ENCODE results near the gene PCDHB15. TPM values are rescaled to one million over a fixed set of nuclear protein-coding genes. Genes with fewer than 3 reads are reported as not detected.
"Not testable (repeated sequence)": the region's sequence is repeated elsewhere in the genome, so short reads cannot be mapped to it uniquely, and the experiment has no call there.

Gene PCDHB15
- 3.0 TPM for polyA plus RNA-seq (2013, experiment 1 of 2)
- 2.8 TPM for polyA plus RNA-seq (2013, experiment 2 of 2)

DNA sequence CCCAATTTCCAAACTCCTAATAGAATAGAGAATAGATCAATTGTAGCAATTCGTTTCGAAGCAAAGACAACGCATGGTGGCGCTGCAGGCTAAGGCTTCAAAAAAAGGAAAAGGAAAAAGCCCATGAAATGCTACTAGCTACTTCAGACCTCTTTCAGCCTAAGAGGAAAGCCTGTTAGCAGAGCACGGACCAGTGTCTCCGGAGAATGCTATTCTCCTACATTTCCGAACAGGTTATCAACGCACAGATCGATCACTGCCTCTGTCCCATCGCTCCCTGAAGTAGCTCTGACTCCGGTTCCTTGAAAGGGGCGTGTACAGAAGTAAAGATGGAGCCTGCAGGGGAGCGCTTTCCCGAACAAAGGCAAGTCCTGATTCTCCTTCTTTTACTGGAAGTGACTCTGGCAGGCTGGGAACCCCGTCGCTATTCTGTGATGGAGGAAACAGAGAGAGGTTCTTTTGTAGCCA, at the start of gene PCDHB15:
Gene PCDHB15 (plus strand): TSS at position 146 of the 468 bp plus-strand sequence. CDS start 184 bp downstream, at position 330.
- Histone ChIP-seq H3K9ac (ENCODE audit: low read length) (peak within 1 kb of the TSS; percentile 55), H3K4me3 (ENCODE audit: low read length) (peak within 1 kb of the TSS; percentile 37), H4K8ac (ENCODE audit: low read depth, low read length) (no peak within 1 kb of the TSS), H3K23ac (ENCODE audit: low read length) (no peak within 1 kb of the TSS), H3K27me3 (ENCODE audit: insufficient read depth, low read length, poor library complexity) (no peaks in the 10 kb centered on the region), H3K4me1 (ENCODE audit: control insufficient read depth, low read depth, low read length) (no peaks in the 10 kb centered on the region), H2AK5ac (ENCODE audit: low read length) (no peak within 1 kb of the TSS), H3K79me2 (ENCODE audit: control insufficient read depth, insufficient read depth, low read length) (no peaks in the 10 kb centered on the region), H3K36me3 (ENCODE audit: control insufficient read depth, insufficient read depth, low read length) (no peaks in the 10 kb centered on the region), H3K27ac (ENCODE audit: low read depth, low read length) (no peak within 1 kb of the TSS), H2BK15ac (replicated peaks; ENCODE audit: low read depth) (no peak within 1 kb of the TSS), H3K4me2 (ENCODE audit: low read length) (peak within 1 kb of the TSS; percentile 5), H4K5ac (ENCODE audit: low read length) (no peak within 1 kb of the TSS), H3K56ac (ENCODE audit: low read length) (peak within 1 kb of the TSS; percentile 77), H3K4ac (ENCODE audit: low read depth, low read length) (no peak within 1 kb of the TSS), H3K18ac (ENCODE audit: low read length) (no peak within 1 kb of the TSS), H3K79me1 (ENCODE audit: low read length) (no peaks in the 10 kb centered on the region), H2BK120ac (ENCODE audit: low read depth, low read length) (no peak within 1 kb of the TSS), H2BK5ac (ENCODE audit: low read length) (no peak within 1 kb of the TSS)
- no CpG with 5 or more reads among the region's 16 CpGs for WGBS (ENCODE audit: extremely low coverage, insufficient coverage, low lambda C conversion rate)
- peak; percentile 82 for DNase-seq

DNA sequence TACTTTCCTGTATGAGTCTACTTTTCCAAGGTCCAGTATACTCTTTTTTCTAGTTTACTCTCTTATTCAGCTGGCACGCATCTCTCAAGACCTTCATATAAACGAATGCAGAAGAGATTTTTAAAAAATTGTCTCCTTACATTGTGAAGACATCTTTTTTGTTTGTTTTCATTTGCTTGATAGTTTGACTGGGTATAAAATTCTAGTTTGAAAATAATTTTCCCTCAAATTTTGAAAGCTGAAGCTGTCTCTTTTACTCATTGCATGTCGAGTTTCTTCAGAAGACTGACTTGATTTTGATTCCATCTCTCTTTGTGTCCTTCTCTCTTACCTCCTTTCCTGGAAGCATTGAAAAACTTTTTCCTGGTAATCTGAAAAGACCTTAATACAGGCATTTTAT, 48.8 kb upstream of the PCDHB15 start:
- Histone ChIP-seq H3K4me2 (ENCODE audit: low read length) (no peak overlapping the region), H3K4me3 (ENCODE audit: low read length) (no peak overlapping the region), H3K56ac (ENCODE audit: low read length) (no peak overlapping the region), H4K5ac (ENCODE audit: low read length) (no peak overlapping the region), H2BK5ac (ENCODE audit: low read length) (no peak overlapping the region), H3K4me1 (ENCODE audit: control insufficient read depth, low read depth, low read length) (no peaks in the 10 kb centered on the region), H3K23ac (ENCODE audit: low read length) (no peak overlapping the region), H3K27me3 (ENCODE audit: insufficient read depth, low read length, poor library complexity) (no peaks in the 10 kb centered on the region), H3K36me3 (ENCODE audit: control insufficient read depth, insufficient read depth, low read length) (no peaks in the 10 kb centered on the region), H2BK15ac (replicated peaks; ENCODE audit: low read depth) (no peak overlapping the region), H4K8ac (ENCODE audit: low read depth, low read length) (no peak overlapping the region), H2BK120ac (ENCODE audit: low read depth, low read length) (no peak overlapping the region), H3K9ac (ENCODE audit: low read length) (no peak overlapping the region), H3K79me2 (ENCODE audit: control insufficient read depth, insufficient read depth, low read length) (no peaks in the 10 kb centered on the region), H3K79me1 (ENCODE audit: low read length) (no peaks in the 10 kb centered on the region), H3K18ac (ENCODE audit: low read length) (no peak overlapping the region), H3K4ac (ENCODE audit: low read depth, low read length) (no peak overlapping the region), H2AK5ac (ENCODE audit: low read length) (no peak overlapping the region), H3K27ac (ENCODE audit: low read depth, low read length) (no peak overlapping the region)
- no peak for DNase-seq
- no CpG with 5 or more reads among the region's 3 CpGs for WGBS (ENCODE audit: extremely low coverage, insufficient coverage, low lambda C conversion rate)

DNA sequence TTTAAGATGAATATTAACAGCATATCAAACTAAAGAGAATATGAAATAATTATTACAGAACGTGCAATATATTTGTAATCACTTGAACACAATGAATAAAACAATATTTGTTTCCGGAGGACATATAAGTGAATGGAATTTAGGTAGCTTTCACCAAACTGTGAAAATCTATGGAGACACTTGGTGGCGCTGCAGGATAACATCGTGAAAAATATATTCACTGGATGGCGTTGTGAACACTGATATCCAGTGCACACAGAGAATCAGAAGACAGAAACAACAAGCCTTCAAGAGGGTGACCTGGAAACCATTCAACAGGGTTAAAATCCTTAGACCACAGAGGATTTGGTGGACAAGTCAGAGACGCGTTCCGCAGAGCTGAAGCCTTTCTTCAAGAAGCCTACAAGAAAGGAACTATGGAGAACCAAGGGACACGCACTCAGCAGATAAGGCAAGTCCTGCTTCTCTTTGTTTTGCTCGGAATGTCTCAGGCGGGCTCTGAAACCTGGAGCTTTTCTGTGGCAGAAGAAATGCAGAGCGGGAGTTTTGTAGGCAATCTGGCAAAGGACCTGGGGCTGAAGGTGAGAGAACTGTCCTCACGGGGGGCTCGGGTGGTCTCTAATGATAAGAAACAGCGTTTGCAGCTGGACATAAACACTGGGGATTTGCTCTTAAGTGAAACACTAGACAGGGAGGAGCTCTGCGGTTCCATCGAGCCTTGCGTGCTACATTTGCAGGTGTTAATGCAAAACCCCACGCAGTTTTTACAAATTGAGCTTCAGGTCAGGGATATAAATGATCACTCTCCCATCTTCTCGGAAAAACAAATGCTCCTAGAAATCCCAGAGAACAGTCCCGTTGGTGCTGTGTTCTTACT, 45.6 kb upstream of the PCDHB15 start, which contains the start of gene PCDHB11:
Gene PCDHB11 (plus strand): TSS at position 269 of the 877 bp plus-strand sequence. CDS start 148 bp downstream, at position 417.
- Histone ChIP-seq H3K18ac (ENCODE audit: low read length) (no peak within 1 kb of the TSS), H3K9ac (ENCODE audit: low read length) (no peak within 1 kb of the TSS), H3K4me2 (ENCODE audit: low read length) (no peak within 1 kb of the TSS), H2AK5ac (ENCODE audit: low read length) (no peak within 1 kb of the TSS), H4K8ac (ENCODE audit: low read depth, low read length) (no peak within 1 kb of the TSS), H3K4ac (ENCODE audit: low read depth, low read length) (no peak within 1 kb of the TSS), H3K79me2 (ENCODE audit: control insufficient read depth, insufficient read depth, low read length) (no peaks in the 10 kb centered on the region), H3K79me1 (ENCODE audit: low read length) (no peaks in the 10 kb centered on the region), H3K27ac (ENCODE audit: low read depth, low read length) (no peak within 1 kb of the TSS), H2BK5ac (ENCODE audit: low read length) (no peak within 1 kb of the TSS), H3K4me3 (ENCODE audit: low read length) (no peak within 1 kb of the TSS), H3K27me3 (ENCODE audit: insufficient read depth, low read length, poor library complexity) (no peaks in the 10 kb centered on the region), H3K36me3 (ENCODE audit: control insufficient read depth, insufficient read depth, low read length) (no peaks in the 10 kb centered on the region), H2BK15ac (replicated peaks; ENCODE audit: low read depth) (no peak within 1 kb of the TSS), H3K4me1 (ENCODE audit: control insufficient read depth, low read depth, low read length) (no peaks in the 10 kb centered on the region), H4K5ac (ENCODE audit: low read length) (no peak within 1 kb of the TSS), H2BK120ac (ENCODE audit: low read depth, low read length) (no peak within 1 kb of the TSS), H3K56ac (ENCODE audit: low read length) (no peak within 1 kb of the TSS), H3K23ac (ENCODE audit: low read length) (no peak within 1 kb of the TSS)
- no CpG with 5 or more reads among the region's 21 CpGs for WGBS (ENCODE audit: extremely low coverage, insufficient coverage, low lambda C conversion rate)
- DNase-seq: peak; percentile 46

DNA sequence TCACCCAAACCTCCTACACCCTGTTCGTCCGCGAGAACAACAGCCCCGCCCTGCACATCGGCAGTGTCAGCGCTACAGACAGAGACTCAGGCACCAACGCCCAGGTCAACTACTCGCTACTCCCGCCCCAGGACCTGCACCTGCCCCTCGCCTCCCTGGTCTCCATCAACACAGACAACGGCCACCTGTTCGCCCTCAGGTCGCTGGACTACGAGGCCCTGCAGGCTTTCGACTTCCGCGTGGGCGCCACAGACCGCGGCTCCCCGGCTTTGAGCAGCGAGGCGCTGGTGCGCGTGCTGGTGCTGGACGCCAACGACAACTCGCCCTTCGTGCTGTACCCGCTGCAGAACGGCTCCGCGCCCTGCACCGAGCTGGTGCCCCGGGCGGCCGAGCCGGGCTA, 44.1 kb upstream of the PCDHB15 start:
- H3K27me3 ChIP-seq (ENCODE audit: insufficient read depth, low read length, poor library complexity); H3K9ac ChIP-seq (ENCODE audit: low read length); H4K8ac ChIP-seq (ENCODE audit: low read depth, low read length); H3K18ac ChIP-seq (ENCODE audit: low read length); H3K23ac ChIP-seq (ENCODE audit: low read length); H3K4ac ChIP-seq (ENCODE audit: low read depth, low read length); H3K27ac ChIP-seq (ENCODE audit: low read depth, low read length); H4K5ac ChIP-seq (ENCODE audit: low read length); H3K56ac ChIP-seq (ENCODE audit: low read length); H2AK5ac ChIP-seq (ENCODE audit: low read length); DNase-seq; H2BK15ac ChIP-seq (replicated peaks; ENCODE audit: low read depth); H3K4me2 ChIP-seq (ENCODE audit: low read length); H3K79me2 ChIP-seq (ENCODE audit: control insufficient read depth, insufficient read depth, low read length); H2BK5ac ChIP-seq (ENCODE audit: low read length); H3K4me3 ChIP-seq (ENCODE audit: low read length); H3K4me1 ChIP-seq (ENCODE audit: control insufficient read depth, low read depth, low read length); H2BK120ac ChIP-seq (ENCODE audit: low read depth, low read length); H3K79me1 ChIP-seq (ENCODE audit: low read length); H3K36me3 ChIP-seq (ENCODE audit: control insufficient read depth, insufficient read depth, low read length): not testable (repeated sequence)
- no CpG with 5 or more reads among the region's 38 CpGs for WGBS (ENCODE audit: extremely low coverage, insufficient coverage, low lambda C conversion rate)

DNA sequence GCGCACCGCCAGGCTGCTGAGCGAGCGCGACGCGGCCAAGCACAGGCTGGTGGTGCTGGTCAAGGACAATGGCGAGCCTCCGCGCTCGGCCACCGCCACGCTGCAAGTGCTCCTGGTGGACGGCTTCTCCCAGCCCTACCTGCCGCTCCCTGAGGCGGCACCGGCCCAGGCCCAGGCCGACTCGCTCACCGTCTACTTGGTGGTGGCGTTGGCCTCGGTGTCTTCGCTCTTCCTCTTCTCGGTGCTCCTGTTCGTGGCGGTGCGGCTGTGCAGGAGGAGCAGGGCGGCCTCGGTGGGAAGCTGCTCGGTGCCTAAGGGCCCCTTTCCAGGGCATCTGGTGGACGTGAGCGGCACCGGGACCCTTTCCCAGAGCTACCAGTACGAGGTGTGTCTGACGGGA, 43.5 kb upstream of the PCDHB15 start:
- H3K79me2 ChIP-seq (ENCODE audit: control insufficient read depth, insufficient read depth, low read length); DNase-seq: not testable (repeated sequence)

More for the DNA sequence above, 43.5 kb upstream of the PCDHB15 start:
- not testable (repeated sequence) for H3K9ac ChIP-seq (ENCODE audit: low read length); H3K4me1 ChIP-seq (ENCODE audit: control insufficient read depth, low read depth, low read length); H2BK5ac ChIP-seq (ENCODE audit: low read length); H3K27ac ChIP-seq (ENCODE audit: low read depth, low read length); H2BK15ac ChIP-seq (replicated peaks; ENCODE audit: low read depth); H3K18ac ChIP-seq (ENCODE audit: low read length); H3K4me3 ChIP-seq (ENCODE audit: low read length); H4K5ac ChIP-seq (ENCODE audit: low read length); H2BK120ac ChIP-seq (ENCODE audit: low read depth, low read length); H3K4me2 ChIP-seq (ENCODE audit: low read length); H3K27me3 ChIP-seq (ENCODE audit: insufficient read depth, low read length, poor library complexity); H3K4ac ChIP-seq (ENCODE audit: low read depth, low read length); H3K23ac ChIP-seq (ENCODE audit: low read length); H3K36me3 ChIP-seq (ENCODE audit: control insufficient read depth, insufficient read depth, low read length); H2AK5ac ChIP-seq (ENCODE audit: low read length); H4K8ac ChIP-seq (ENCODE audit: low read depth, low read length); H3K56ac ChIP-seq (ENCODE audit: low read length); H3K79me1 ChIP-seq (ENCODE audit: low read length)
- WGBS (ENCODE audit: extremely low coverage, insufficient coverage, low lambda C conversion rate): no CpG with 5 or more reads among the region's 35 CpGs

All from mesendoderm (in vitro differentiated cells).